ENCODE results near the gene CFDP1. TPM values are rescaled to one million over a fixed set of nuclear protein-coding genes. Genes with fewer than 3 reads are reported as not detected.
A peak's percentile ranks its signal among the peaks of the same experiment; 100 is the strongest.

The CFDP1 gene
- total RNA-seq, 1 donor from 2014 or later: 70.5 TPM

- DNase-seq (ENCODE audit: low spot score): no peak
Measured at GRCh38 chr16:75413951-75414350, 19.4 kb downstream of the CFDP1 start.

- DNase-seq (ENCODE audit: low spot score): no peak
Measured at GRCh38 chr16:75406943-75407342, 26.4 kb downstream of the CFDP1 start.

GRCh38 chr16:75402821-75403475 lies 30.4 kb downstream of the CFDP1 start:
- DNase-seq (ENCODE audit: low spot score): peak; percentile 46

GRCh38 chr16:75402159-75402820 lies 31.0 kb downstream of the CFDP1 start:
- DNase-seq (ENCODE audit: low spot score): peak; percentile 59

- DNase-seq (ENCODE audit: low spot score): no peak
Measured at GRCh38 chr16:75401691-75402090, 31.6 kb downstream of the CFDP1 start.

- no peak for DNase-seq (ENCODE audit: low spot score)
Measured at GRCh38 chr16:75398333-75398732, 35.0 kb downstream of the CFDP1 start.

GRCh38 chr16:75394941-75395340 lies 38.4 kb downstream of the CFDP1 start:
- no peak for DNase-seq (ENCODE audit: low spot score)

- no peak for DNase-seq (ENCODE audit: low spot score)
Measured at GRCh38 chr16:75392906-75393305, 40.4 kb downstream of the CFDP1 start.

GRCh38 chr16:75390926-75391653 lies 42.2 kb downstream of the CFDP1 start:
- peak; percentile 80 for DNase-seq (ENCODE audit: low spot score)

- DNase-seq (ENCODE audit: low spot score): no peak
Measured at GRCh38 chr16:75389096-75389690, 44.1 kb downstream of the CFDP1 start.

GRCh38 chr16:75387951-75388350 lies 45.4 kb downstream of the CFDP1 start:
- DNase-seq (ENCODE audit: low spot score): no peak

GRCh38 chr16:75385507-75386152 lies 47.7 kb downstream of the CFDP1 start:
- DNase-seq (ENCODE audit: low spot score): peak; percentile 87

- DNase-seq (ENCODE audit: low spot score): no peak
Measured at GRCh38 chr16:75383141-75383540, 50.2 kb downstream of the CFDP1 start.

- DNase-seq (ENCODE audit: low spot score): no peak
Measured at GRCh38 chr16:75382611-75383010, 50.7 kb downstream of the CFDP1 start.

- no peak for DNase-seq (ENCODE audit: low spot score)
Measured at GRCh38 chr16:75380870-75381269, 52.4 kb downstream of the CFDP1 start.

GRCh38 chr16:75379911-75380847 lies 53.1 kb downstream of the CFDP1 start:
- no peak for DNase-seq (ENCODE audit: low spot score)

- no peak for DNase-seq (ENCODE audit: low spot score)
Measured at GRCh38 chr16:75379339-75379738, 54.0 kb downstream of the CFDP1 start.

- no peak for DNase-seq (ENCODE audit: low spot score)
Measured at GRCh38 chr16:75378616-75379015, 54.7 kb downstream of the CFDP1 start.

- DNase-seq (ENCODE audit: low spot score): peak; percentile 68
Measured at GRCh38 chr16:75377729-75378386, 55.4 kb downstream of the CFDP1 start.

Data from umbilical cord (tissue), 2 donors.